Thoracic aorta endothelial cell (primary cell): ENCODE measurements around the gene ISOC1. TPM values are rescaled to one million over a fixed set of nuclear protein-coding genes. Genes with fewer than 3 reads are reported as not detected.

Experiments
- small RNA-seq: library from RNA; depleted of rRNA; stranded (forward); fragments of <200 nt; gene quantifications from one replicate; pipeline ENCODE3, GENCODE V24; 2012
- total RNA-seq: library from RNA; depleted of rRNA; stranded (reverse); fragments of >200 nt; gene quantifications from 2 replicates; pipeline ENCODE4 v1.2.3, GENCODE V29; 2012

ISOC1 gene
- total RNA-seq: 24.8 and 29.1 TPM in 2 replicates

GRCh38 chr5:129094087-129094923, at the start of gene ISOC1:
ISOC1 (plus strand) TSS chr5:129094749; CDS start chr5:129094767, 18 bp downstream.

Small RNA genes lying within 50 kb of the gene (small RNA-seq; reads per million reads assigned to genes)
- not detected for gene MIR4633

Other genes with a start within 250 kb of the ISOC1 start
- 0.07 TPM in 1 of 2 replicates, not detected in the other for gene SLC27A6, start 129.3 kb upstream of the ISOC1 start, total RNA-seq